GM19455 (cell line): ENCODE results near the gene LEMD3.

Experiments used
- ATAC-seq: cut with Tn5 transposase; IDR thresholded peaks from one replicate; pipeline ENCODE4 v1.9.1; 2021; ENCODE audit not compliant: unreplicated experiment

The LEMD3 gene

DNA sequence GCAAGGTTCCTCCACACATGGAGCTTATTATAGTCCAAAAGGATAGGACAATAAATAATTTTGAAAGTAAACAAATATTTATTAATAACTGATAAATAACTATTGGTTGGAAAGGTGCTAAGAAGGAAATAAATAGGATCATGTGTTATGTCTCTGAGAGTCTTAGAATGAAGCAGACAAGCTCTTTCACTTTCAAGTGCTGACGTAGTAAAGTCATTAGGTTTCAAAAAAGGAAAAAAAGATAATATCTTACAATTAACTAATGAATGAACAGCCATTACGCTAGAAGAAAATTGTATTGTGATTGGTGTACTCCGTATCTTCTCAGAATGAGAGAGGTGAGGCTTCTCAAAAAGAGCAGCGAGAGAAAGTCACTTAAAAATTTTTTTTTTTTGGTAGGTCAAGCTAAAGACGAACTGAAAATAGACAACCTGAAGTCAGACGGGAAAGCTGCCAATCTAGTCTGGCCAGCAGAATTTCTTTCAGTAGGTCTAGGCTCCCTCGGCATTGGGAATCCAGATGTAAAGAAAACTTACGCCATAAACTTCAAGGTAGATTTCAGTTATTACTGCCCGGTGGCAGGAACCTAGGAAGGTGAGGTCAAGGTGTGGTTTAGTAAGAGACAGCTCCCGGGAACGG is 583 bp upstream of the LEMD3 start:
- ATAC-seq: peak; percentile 2

- peak; percentile 45 for ATAC-seq
Measured at GRCh38 chr12:65170209-65170881, 962 bp downstream of the LEMD3 start.

- ATAC-seq: no peak
Measured at GRCh38 chr12:65171073-65171472, 1.7 kb downstream of the LEMD3 start.

- ATAC-seq: no peak
Measured at GRCh38 chr12:65171870-65172269, 2.5 kb downstream of the LEMD3 start.

DNA sequence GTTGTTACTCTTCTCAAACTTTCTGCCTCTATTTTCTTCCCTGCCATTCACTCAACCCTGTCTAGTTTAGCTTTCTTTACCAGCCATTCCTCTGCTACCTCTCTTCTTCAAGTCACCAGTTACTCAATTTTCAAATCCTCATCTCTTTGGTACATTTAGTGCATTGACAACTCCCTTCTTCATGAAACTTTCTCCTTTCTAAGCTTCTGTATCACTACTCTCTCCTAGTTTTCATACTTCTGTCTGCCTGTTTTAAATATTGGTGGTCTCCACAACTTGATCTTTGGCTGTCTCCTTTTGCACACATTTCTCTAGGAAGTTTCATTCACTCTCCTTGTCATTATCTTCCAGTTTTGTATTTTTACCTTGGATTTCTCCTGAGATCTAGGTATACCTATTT is 6.0 kb downstream of the LEMD3 start:
- no peak for ATAC-seq

GRCh38 chr12:65182012-65182739 is 12.8 kb downstream of the LEMD3 start:
- ATAC-seq: no peak

DNA sequence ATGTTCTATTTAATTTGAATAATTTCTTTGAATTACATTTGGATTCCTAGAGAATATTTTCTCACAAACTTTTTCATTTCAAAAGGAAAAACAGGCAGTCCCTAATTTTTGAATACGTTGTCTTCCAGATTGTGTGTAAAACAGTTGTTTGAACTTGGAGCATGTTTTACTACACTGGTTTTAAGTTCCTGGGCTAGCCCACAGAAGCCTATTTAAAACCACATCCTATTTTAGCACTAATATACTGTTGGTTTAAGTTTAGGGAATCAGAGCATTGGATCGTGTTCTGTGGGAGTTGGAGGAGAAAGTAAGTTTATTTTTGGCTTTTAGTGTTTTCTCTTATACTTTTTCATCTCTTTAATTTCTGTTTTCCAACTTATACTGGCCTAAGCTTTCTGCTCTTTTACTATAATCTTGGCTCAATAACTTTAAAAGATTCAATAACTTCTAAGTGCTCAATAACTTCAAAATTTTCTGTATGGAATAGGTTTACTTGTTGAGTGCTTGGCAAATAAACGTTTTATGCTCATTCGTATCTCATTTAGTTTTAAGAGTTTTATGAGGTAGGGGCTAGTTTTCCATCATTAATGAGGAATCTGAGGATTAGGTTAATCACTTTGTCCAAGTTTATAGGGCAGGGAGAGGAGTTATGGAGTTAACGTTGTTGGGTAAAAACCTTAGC is 14.9 kb downstream of the LEMD3 start:
- no peak for ATAC-seq

- ATAC-seq: no peak
Measured at GRCh38 chr12:65184858-65185229, 15.5 kb downstream of the LEMD3 start.

DNA sequence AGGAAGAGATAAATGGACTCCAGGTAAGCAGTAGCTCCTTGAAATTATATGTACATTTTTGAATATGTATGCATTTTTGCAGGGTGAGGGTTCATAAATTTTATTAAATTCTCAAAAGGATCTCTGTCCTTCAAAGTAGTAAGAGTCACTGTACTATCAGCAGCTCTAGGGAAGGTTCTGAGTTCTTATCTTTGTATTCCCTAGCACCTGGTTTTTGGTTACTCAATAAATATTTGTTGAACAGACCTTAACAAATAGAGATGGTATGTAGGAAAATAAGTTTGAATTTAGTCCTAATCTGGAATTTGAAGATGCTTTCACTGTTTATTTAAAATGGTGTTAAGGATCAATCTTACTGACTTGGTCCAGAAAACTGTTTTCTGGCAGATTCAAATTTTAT is 18.3 kb downstream of the LEMD3 start:
- no peak for ATAC-seq

DNA sequence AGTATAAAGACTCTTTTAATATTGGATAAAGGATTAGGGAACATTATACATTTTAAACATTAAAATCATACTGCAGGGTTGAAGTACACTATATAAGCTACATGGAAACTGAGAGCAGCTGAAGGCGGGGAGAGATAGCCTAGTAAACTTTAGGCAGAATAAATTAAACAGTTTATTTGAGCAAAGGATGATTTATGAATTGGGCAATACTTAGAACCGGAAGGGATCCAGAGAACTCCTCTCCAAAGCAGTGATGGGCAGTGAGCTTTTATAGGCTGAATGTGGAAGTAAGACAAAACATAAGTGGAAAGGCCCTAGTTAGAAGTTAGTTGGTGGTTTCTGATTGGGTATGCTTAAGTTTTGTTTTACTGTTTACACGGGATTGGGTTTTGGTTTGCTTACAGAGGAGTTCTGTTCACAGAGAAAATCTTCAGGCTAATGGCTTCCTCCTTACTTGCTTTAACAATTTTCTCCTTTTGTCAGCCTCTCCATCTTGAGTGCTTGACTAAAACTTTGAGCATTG is 18.9 kb downstream of the LEMD3 start:
- peak; percentile 46 for ATAC-seq

- ATAC-seq: peak; percentile 98
Measured at GRCh38 chr12:65189028-65189718, 19.8 kb downstream of the LEMD3 start.

DNA sequence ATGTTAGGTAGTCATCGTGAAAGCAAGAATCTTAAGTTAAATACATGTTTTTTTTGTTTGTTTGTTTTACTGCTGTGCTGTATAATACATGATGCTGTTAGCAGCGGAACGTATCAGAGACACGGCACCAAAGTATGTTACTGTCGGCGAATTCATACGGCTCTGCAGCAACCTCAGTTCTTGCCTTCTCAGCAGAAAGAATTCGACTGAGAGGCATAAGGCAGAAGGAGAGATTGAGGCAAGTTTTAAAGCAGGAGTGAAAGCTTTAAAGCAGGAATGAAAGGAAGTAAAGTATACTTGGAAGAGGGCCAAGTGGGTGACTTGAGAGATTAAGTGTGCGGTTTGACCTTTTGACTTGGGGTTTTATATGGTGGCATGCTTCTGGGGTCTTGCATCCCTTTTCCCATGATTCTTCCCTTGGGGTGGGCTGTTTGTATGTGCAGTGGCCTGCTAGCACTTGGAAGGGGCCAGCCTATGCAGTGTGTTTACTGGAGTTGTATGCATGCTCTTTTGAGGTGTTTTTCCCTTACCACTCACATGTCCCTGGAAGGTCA is 23.7 kb downstream of the LEMD3 start:
- ATAC-seq: no peak

DNA sequence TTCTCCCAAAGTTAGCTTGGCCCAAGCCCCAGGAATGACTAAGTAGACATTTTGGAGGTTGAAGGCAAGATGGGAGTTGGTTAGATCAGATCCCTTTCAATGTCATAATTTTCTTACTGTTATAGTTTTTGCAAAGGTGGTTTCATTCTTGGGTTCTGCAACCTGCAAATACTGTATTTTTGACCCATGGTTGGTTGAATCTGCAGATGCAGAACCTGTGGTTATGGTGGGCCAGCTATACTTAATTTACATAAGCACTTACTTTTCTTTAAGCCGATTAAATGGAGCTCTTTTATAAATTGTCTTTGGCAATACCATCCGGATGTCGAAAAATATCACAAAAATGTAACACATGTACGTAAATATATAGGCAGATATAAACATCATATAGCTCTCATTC is 25.6 kb downstream of the LEMD3 start:
- no peak for ATAC-seq

GRCh38 chr12:65195387-65196055 is 26.1 kb downstream of the LEMD3 start:
- no peak for ATAC-seq

DNA sequence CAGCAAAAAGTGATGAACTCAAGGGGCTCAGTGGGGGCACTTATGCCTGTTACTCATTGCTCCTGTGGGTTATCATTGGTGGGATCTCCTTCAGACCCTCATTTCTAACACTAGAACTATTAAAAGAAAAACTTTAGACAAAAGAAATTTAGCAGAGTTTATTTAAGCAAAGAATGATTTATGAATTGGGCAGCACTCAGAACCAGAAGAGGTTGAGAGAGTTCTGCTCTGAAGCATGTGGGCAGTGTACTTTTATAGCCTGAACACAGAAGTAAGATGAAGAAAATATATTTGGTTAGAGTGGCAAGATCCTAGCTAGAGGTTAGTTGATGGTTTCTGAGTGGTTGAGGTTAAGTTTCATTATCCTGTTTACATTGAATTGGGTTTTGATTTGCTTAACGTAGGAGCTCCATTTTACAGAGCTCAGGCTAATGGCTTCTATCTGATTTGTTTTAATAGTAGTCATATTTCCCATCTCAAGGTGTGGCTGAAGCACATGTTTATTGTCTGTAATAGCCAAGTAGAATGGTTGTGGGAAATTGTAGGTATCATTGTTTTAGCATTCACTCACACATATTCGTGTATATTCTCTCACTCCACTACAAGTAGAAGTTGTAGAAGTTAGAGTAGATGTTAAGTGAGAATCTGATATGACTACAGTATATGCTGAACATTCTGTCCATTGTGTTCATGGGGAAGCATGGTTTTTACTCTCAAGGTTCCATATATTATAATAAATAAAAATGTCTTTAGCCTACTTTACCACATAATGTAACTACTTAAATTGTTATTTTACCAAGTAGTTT is 27.6 kb downstream of the LEMD3 start:
- ATAC-seq: no peak

DNA sequence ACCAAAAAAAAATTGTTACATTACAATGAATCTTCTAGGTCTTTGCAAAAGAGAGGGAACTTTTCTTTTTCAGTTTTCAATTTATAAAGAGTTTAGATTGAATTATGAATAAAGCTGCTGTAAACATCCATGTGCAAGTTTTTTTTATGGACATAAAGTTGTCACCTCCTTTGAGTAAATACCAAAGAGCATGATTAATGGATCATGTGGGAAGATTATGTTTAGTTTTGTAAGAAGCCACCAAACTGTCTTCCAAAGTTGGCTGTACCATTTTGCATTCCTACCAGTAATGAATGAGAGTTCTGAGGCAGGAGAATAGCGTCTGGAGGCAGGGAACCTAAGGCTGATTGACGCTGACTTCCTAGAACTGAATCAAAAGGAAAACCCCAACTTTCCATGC is 30.2 kb downstream of the LEMD3 start:
- ATAC-seq: no peak

DNA sequence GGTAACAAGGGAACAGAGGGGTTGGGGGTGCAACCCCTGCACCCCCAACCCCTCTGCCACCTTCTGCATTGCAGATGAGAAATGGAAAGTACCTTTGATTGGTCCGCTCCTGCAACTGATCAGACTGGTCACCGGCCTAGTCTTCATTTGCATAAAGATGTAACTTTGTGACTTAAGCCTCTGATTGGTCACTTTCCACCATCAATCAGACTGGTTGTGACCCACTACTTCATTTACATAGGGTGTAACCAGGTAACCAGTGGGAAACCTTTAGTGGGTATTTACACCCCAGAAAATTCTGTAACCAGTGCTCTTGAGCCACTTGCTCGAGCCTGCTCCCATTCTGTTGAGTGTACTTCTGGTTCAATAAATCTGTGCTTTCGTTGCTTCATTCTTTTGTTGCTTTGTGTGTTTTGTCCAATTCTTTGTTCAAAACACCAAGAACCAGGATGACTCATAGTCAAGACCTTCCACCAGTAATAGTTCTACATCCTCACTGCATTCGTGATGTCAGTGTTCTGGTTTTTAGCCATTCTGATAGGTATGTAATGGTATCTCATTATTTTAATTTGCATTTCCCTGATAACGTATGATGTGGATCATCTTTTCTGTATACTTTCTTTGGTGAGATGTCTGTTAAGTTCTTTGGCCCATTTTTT is 30.8 kb downstream of the LEMD3 start:
- no peak for ATAC-seq

DNA sequence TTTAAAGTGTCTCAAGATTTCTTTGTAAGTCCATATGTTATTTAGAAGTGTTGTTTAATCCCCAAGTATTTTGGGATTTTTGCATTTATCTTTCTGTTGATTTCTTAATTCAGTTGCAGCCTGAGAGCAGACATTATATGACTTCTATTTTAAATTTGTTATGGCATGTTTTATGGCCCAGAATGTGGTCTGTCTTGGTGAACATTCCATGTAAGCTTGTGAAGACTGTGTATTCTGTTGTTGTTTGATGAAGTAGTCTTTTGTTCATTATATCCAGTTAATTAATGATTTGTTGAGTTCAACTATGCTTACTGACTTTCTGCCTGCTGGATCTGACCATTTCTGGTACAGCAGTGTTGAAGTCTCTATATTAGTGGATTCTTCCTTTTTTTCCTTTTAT is 34.0 kb downstream of the LEMD3 start:
- no peak for ATAC-seq
